Activated naive CD8-positive, alpha-beta T cell treated with anti-CD3 and anti-CD28 coated beads, Interleukin-2, amount 10 ng/mL, durations not matched to agents 7 days and 5 days (primary cell): ENCODE data around the gene CCDC192. TPM values are rescaled to one million over a fixed set of nuclear protein-coding genes. Genes with fewer than 3 reads are reported as not detected.

Experiments used
- ATAC-seq: fragments of 150-1000 bp; cut with Tn5 transposase; one replicate; pipeline ENCODE4 v1.10.0; 2021; ENCODE audit warnings: low read depth, moderate library complexity
- POLR2A ChIA-PET: fragments of 350-600 bp; sonication (Branson Sonifier 250); formaldehyde crosslinking; loops from one replicate; lab custom pipeline; 2021; ENCODE audit warnings: antibody characterized with exemption; lab: Charles Lee
- DNase-seq: peaks from one replicate; pipeline ENCODE4 v3.0.0; 2021
- H3K27ac Mint-ChIP-seq: one replicate; pipeline ENCODE4 v1.8.0; 2022; ENCODE audit warnings: mild to moderate bottlenecking, mixed read lengths
- H3K27me3 Mint-ChIP-seq: one replicate; pipeline ENCODE4 v1.8.0; 2022; ENCODE audit warnings: mild to moderate bottlenecking, moderate library complexity, mixed read lengths
- H3K36me3 Mint-ChIP-seq: one replicate; pipeline ENCODE4 v1.8.0; 2021; ENCODE audit warnings: mild to moderate bottlenecking, mixed read lengths
- H3K4me1 Mint-ChIP-seq: one replicate; pipeline ENCODE4 v1.8.0; 2021; ENCODE audit warnings: mixed read lengths
- H3K4me3 Mint-ChIP-seq: one replicate; pipeline ENCODE4 v1.8.0; 2022; ENCODE audit warnings: mild to moderate bottlenecking, moderate library complexity, mixed read lengths
- H3K9me3 Mint-ChIP-seq: one replicate; pipeline ENCODE4 v1.8.0; 2021; ENCODE audit warnings: mixed read lengths
- total RNA-seq, 2 experiments: library from RNA; stranded (reverse); gene quantifications; one replicate each; pipeline ENCODE4 v1.2.3, GENCODE V29; 2021

Gene CCDC192
- total RNA-seq, 2 experiments from 2014 or later = not detected

DNA sequence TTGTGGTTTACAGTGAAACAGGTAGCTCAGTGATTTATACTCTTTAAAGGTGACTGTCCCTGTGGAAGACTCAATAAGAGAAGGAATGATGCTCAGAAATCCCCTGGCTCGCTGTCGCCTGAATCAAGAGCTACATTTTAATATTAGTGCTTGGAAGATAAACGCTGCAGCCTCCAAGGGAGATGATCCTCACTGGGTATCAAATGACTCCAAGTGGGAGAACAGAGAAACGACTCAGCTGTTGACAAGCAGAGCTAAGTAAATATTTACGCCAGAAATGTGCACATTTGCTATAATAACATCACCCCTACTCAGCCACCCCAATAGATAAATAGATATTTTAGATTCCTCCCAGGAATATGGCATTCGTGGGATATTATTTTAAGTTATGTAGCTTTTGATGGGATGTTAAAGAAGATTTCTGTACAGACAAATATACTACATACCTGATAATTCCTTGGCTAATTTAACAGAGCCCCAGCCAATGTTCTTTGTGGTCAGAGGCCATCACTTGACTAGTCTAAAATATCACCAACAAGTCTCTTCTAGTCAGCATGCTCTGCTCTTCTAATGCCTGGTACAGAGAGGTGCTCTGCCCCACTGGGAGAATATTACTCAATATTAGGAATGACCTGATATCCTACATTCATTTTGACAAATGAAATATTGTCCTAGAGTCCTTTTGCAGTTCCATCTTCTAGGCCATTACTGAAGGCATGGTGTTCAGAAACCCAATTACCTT, 18.3 kb upstream of the CCDC192 start:
- Mint-ChIP-seq H3K4me3 (no peak overlapping the region), H3K36me3 (no peaks in the 10 kb centered on the region), H3K27me3 (peaks cover 2% of the 10 kb centered on the region), H3K4me1 (no peaks in the 10 kb centered on the region), H3K27ac (no peak overlapping the region), H3K9me3 (no peaks in the 10 kb centered on the region)
- DNase-seq (no peak), ATAC-seq (no peak)
- POLR2A ChIA-PET = no interaction called here

DNA sequence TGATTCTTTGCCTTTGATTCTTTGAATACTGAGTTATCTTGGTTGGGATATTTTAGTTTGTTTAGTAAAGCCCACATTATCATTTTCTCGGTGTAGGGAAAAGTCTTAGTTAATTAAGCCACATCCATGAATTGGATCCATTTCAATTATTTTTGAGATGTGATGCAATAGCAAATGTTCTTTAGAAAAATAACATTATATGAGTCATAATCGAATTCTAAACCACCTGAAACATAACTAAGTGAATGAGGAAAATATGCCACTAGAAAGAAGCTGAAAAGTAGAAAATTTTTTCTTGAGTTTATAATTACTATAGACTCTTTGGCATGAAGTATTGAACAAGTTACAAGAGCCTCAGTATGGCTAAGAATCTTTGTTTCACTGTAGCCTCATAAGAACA, 17.5 kb upstream of the CCDC192 start:
- Mint-ChIP-seq H3K27me3 (peaks cover 2% of the 10 kb centered on the region), H3K4me3 (no peak overlapping the region), H3K4me1 (no peaks in the 10 kb centered on the region), H3K36me3 (no peaks in the 10 kb centered on the region), H3K9me3 (no peaks in the 10 kb centered on the region), H3K27ac (no peak overlapping the region)
- no peak for ATAC-seq
- no peak for DNase-seq
- POLR2A ChIA-PET = no interaction called here

GRCh38 chr5:127686424-127686823, 16.8 kb upstream of the CCDC192 start:
- POLR2A ChIA-PET = no interaction called here
- H3K36me3 Mint-ChIP-seq = no peaks in the 10 kb centered on the region
- ATAC-seq (no peak), DNase-seq (no peak)
- H3K27me3 Mint-ChIP-seq = peaks cover 2% of the 10 kb centered on the region
- H3K4me3 Mint-ChIP-seq = no peak overlapping the region
- no peaks in the 10 kb centered on the region for H3K9me3 Mint-ChIP-seq
- no peak overlapping the region for H3K27ac Mint-ChIP-seq
- no peaks in the 10 kb centered on the region for H3K4me1 Mint-ChIP-seq

GRCh38 chr5:127694518-127695171, 8.5 kb upstream of the CCDC192 start:
- no peak for DNase-seq
- no peak overlapping the region for H3K4me3 Mint-ChIP-seq
- no peaks in the 10 kb centered on the region for H3K9me3 Mint-ChIP-seq
- POLR2A ChIA-PET = no interaction called here
- H3K36me3 Mint-ChIP-seq = no peaks in the 10 kb centered on the region
- H3K27ac Mint-ChIP-seq = no peak overlapping the region
- no peaks in the 10 kb centered on the region for H3K4me1 Mint-ChIP-seq
- peaks cover 5% of the 10 kb centered on the region for H3K27me3 Mint-ChIP-seq
- no peak for ATAC-seq

DNA sequence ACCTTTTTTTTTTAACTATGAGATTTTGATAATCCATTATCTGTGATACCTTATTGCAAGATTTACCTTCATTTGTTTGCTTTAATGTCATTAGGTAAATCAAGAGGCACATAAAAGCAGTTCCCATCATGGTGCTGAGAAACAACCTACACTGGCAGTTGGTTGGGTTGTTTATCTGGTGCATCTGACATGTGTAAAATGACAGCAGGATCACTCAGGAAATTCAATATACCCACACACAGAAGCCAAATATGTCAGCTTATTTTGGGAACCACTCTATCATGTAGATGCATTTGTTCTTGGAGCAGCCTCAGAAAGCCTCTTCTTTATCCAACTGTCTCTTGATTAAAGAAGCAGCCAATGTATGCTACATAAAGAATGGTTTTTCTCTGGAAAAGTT, 7.8 kb upstream of the CCDC192 start:
- no peaks in the 10 kb centered on the region for H3K4me1 Mint-ChIP-seq
- no peak overlapping the region for H3K27ac Mint-ChIP-seq
- ATAC-seq (no peak), DNase-seq (no peak)
- H3K36me3 Mint-ChIP-seq = no peaks in the 10 kb centered on the region
- peaks cover 6% of the 10 kb centered on the region for H3K27me3 Mint-ChIP-seq
- no peaks in the 10 kb centered on the region for H3K9me3 Mint-ChIP-seq
- H3K4me3 Mint-ChIP-seq = no peak overlapping the region
- POLR2A ChIA-PET = no interaction called here

GRCh38 chr5:127696683-127697082, 6.5 kb upstream of the CCDC192 start:
- H3K9me3 Mint-ChIP-seq = no peaks in the 10 kb centered on the region
- no peak overlapping the region for H3K27ac Mint-ChIP-seq
- no peak for DNase-seq
- POLR2A ChIA-PET = no interaction called here
- H3K27me3 Mint-ChIP-seq = peaks cover 7% of the 10 kb centered on the region
- H3K4me1 Mint-ChIP-seq = no peaks in the 10 kb centered on the region
- no peaks in the 10 kb centered on the region for H3K36me3 Mint-ChIP-seq
- no peak for ATAC-seq
- no peak overlapping the region for H3K4me3 Mint-ChIP-seq

DNA sequence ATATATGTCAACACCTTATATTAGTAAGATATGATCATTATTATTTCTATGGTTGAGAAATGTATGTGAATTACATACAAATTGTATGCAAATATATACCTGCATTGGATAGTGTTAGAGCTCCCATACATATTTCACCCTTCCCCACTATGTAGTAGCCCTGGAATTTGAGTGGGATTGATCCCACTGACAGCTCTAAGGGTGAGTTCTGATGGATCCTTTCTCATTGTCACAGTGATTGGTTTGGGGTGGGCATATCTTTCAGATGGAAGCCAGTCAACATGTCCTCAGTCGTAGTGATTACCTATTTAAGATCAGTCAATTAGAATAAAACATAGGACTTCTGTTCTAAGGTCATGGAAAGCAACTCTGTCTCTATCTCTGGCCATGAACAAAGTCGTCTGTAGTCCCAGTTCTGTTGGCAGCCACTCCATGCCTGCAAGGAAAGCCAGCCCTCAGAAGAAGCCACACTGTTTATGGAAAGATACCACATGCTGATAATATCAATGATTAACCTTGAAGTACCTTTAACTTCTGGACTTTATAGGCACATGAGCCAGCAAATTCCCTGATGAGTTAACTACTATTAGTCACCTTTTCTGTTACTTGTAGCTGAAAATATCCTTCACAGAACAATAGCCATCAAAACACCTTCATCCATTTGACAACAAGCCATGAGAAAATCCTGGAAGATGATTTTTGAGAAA, 5.1 kb upstream of the CCDC192 start:
- Mint-ChIP-seq H3K4me3 (no peak overlapping the region), H3K27me3 (peaks cover 7% of the 10 kb centered on the region), H3K4me1 (no peaks in the 10 kb centered on the region), H3K36me3 (no peaks in the 10 kb centered on the region), H3K9me3 (no peaks in the 10 kb centered on the region), H3K27ac (no peak overlapping the region)
- POLR2A ChIA-PET = no interaction called here
- ATAC-seq = no peak
- no peak for DNase-seq

- Mint-ChIP-seq H3K9me3 (no peaks in the 10 kb centered on the region), H3K27me3 (peaks cover 4% of the 10 kb centered on the region), H3K27ac (no peak overlapping the region), H3K4me3 (no peak overlapping the region), H3K4me1 (no peaks in the 10 kb centered on the region), H3K36me3 (no peaks in the 10 kb centered on the region)
- POLR2A ChIA-PET = no interaction called here
- no peak for ATAC-seq
- DNase-seq = no peak
Measured at GRCh38 chr5:127699416-127699815, 3.8 kb upstream of the CCDC192 start.

DNA sequence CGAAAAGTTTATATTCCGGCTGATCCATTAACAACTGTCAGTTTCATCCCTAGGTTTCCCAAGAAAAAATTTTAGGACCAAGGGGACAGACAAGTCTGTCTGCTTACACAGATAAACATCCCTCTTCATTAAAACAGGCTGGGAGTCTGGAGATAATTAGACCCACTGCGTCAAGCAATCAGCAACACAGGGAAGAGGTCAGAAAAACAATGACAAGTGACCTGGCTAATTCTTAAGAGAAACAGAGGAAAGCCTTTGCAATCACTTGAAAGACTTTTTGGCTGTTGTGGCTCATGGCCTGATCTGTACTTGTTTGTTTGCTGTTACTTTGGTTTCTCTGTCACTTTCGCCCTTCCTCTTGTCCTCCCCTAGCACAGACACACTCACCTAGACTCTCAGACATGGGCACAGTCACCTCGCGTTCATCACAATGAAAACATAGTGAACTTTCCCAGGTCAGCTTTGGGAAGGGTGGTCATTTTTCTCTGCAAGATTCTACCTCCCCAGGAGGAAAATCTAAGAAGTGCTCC, 2.9 kb upstream of the CCDC192 start:
- no peak overlapping the region for H3K4me3 Mint-ChIP-seq
- POLR2A ChIA-PET = no interaction called here
- H3K9me3 Mint-ChIP-seq = no peaks in the 10 kb centered on the region

GRCh38 chr5:127702434-127702833, 757 bp upstream of the CCDC192 start:
- no peaks in the 10 kb centered on the region for H3K4me1 Mint-ChIP-seq
- POLR2A ChIA-PET = no interaction called here
- DNase-seq = no peak
- H3K4me3 Mint-ChIP-seq = no peak overlapping the region
- H3K9me3 Mint-ChIP-seq = no peaks in the 10 kb centered on the region
- H3K36me3 Mint-ChIP-seq = no peaks in the 10 kb centered on the region
- H3K27ac Mint-ChIP-seq = no peak overlapping the region
- H3K27me3 Mint-ChIP-seq = peaks cover 4% of the 10 kb centered on the region
- no peak for ATAC-seq

More for the DNA sequence above, 2.9 kb upstream of the CCDC192 start:
- H3K4me1 Mint-ChIP-seq = no peaks in the 10 kb centered on the region
- DNase-seq (no peak), ATAC-seq (no peak)
- H3K27ac Mint-ChIP-seq = no peak overlapping the region
- H3K27me3 Mint-ChIP-seq = peaks cover 4% of the 10 kb centered on the region
- H3K36me3 Mint-ChIP-seq = no peaks in the 10 kb centered on the region

DNA sequence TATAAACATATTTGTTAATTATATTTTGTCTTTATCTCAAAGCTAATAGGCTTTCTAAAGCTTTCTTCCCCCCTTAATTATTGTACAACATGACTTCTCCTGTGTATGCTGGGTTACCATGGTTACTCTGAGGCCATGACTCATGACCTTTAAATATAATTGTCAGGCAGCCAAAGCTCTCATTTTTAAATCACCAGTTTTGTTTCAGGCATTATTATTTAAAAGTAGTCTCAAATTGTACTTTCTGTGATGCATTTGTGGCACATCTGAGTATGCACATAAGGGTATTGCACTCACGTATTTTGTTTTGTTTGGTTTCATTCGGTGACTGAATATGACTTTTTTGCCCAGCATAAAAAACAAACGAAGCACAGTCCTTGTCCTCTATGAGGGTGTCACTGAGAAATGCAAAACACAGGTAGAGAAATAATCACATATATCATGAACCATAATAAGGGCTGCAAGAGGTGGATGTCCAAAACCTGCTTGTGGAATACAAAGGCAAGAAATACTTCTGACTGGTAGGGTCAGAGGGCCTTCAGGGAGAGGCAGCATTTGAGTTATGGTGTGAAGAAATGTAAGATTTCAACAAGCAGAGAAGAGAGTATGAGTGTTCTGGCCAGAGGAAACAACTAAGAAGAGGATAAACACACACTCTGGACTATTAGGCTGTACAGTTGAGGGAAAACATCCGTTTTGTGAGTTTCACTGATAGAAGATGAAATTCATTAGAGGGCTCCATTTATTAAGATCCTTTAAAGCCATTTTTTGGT, 2.1 kb downstream of the CCDC192 start:
- no peak overlapping the region for H3K27ac Mint-ChIP-seq
- ATAC-seq (no peak), DNase-seq (no peak)
- H3K4me3 Mint-ChIP-seq = no peak overlapping the region
- no peaks in the 10 kb centered on the region for H3K36me3 Mint-ChIP-seq
- H3K9me3 Mint-ChIP-seq = no peaks in the 10 kb centered on the region
- no peaks in the 10 kb centered on the region for H3K4me1 Mint-ChIP-seq
- peaks cover 2% of the 10 kb centered on the region for H3K27me3 Mint-ChIP-seq
- POLR2A ChIA-PET = no interaction called here

- no peaks in the 10 kb centered on the region for H3K4me1 Mint-ChIP-seq
- no peaks in the 10 kb centered on the region for H3K36me3 Mint-ChIP-seq
- no peaks in the 10 kb centered on the region for H3K9me3 Mint-ChIP-seq
- H3K27me3 Mint-ChIP-seq = no peaks in the 10 kb centered on the region
- no peak overlapping the region for H3K27ac Mint-ChIP-seq
- H3K4me3 Mint-ChIP-seq = no peak overlapping the region
- POLR2A ChIA-PET = no interaction called here
- no peak for ATAC-seq
- DNase-seq = no peak
Measured at GRCh38 chr5:127706691-127707090, 3.5 kb downstream of the CCDC192 start.

DNA sequence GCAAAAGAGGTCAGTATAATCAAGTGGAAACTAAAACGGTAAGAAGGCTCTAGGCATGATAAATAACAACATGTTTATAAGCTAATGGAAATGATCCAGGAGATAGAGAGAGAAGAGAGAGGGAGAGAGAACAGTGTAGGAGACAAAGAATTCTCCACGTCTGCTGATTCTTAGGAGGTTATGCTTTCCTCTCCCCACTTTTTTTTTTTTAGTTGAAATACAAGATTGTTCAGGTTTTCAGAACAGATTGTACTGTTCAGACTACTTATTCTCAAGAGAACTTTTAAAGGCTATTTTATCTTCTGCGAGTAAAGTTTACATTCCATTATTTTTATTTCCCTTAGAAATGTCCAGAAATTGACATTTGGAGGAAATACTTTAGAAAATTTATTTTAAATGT, 4.0 kb downstream of the CCDC192 start:
- H3K4me1 Mint-ChIP-seq = no peaks in the 10 kb centered on the region
- no peak for ATAC-seq
- no peaks in the 10 kb centered on the region for H3K9me3 Mint-ChIP-seq
- no peak overlapping the region for H3K27ac Mint-ChIP-seq
- no peak for DNase-seq
- no peaks in the 10 kb centered on the region for H3K36me3 Mint-ChIP-seq
- H3K27me3 Mint-ChIP-seq = no peaks in the 10 kb centered on the region
- no peak overlapping the region for H3K4me3 Mint-ChIP-seq
- POLR2A ChIA-PET = no interaction called here
